NCI-H526 (cell line): Measurements from ENCODE around the gene DDX1.
"Not testable (repeated sequence)": the region's sequence is repeated elsewhere in the genome, so short reads cannot be mapped to it uniquely, and the experiment has no call there.

Experiments used
- DNase-seq, 2 experiments: peaks; one replicate each; lab custom pipeline; 2025; lab: John Stamatoyannopoulos, UW

DDX1 gene

GRCh38 chr2:15591692-15592463 is at the start of gene DDX1:
Gene DDX1, plus strand, starts transcription at chr2:15591868. Its CDS starts 66 bp downstream, at chr2:15591934.
- peak; percentile 100 for DNase-seq

GRCh38 chr2:15542269-15542668 is 49.4 kb upstream of the DDX1 start:
- not testable (repeated sequence) for DNase-seq

- DNase-seq = no peak
Measured at GRCh38 chr2:15543053-15543452, 48.6 kb upstream of the DDX1 start.

GRCh38 chr2:15543541-15543940 is 48.1 kb upstream of the DDX1 start:
- no peak for DNase-seq

- DNase-seq = no peak
Measured at GRCh38 chr2:15544227-15544626, 47.4 kb upstream of the DDX1 start.

GRCh38 chr2:15546297-15547098 is 45.2 kb upstream of the DDX1 start:
- DNase-seq = peak; percentile 99 to 100

GRCh38 chr2:15547115-15547876 is 44.4 kb upstream of the DDX1 start:
- DNase-seq = peak; percentile 100

GRCh38 chr2:15548974-15549373 is 42.7 kb upstream of the DDX1 start:
- DNase-seq = no peak

GRCh38 chr2:15553519-15553918 is 38.1 kb upstream of the DDX1 start:
- no peak for DNase-seq

- DNase-seq = no peak
Measured at GRCh38 chr2:15553951-15554350, 37.7 kb upstream of the DDX1 start.

GRCh38 chr2:15554525-15555218 is 37.0 kb upstream of the DDX1 start:
- no peak for DNase-seq

- no peak for DNase-seq
Measured at GRCh38 chr2:15555760-15556193, 35.9 kb upstream of the DDX1 start.

GRCh38 chr2:15556311-15556930 is 35.2 kb upstream of the DDX1 start:
- DNase-seq = no peak

- peak; percentile 100 for DNase-seq
Measured at GRCh38 chr2:15557887-15558311, 33.8 kb upstream of the DDX1 start.

- DNase-seq = peak; percentile 99
Measured at GRCh38 chr2:15559379-15560139, 32.1 kb upstream of the DDX1 start.

- peak; percentile 100 for DNase-seq
Measured at GRCh38 chr2:15560140-15560987, 31.3 kb upstream of the DDX1 start.

- peak; percentile 100 for DNase-seq
Measured at GRCh38 chr2:15560988-15561573, 30.6 kb upstream of the DDX1 start, which contains the start of gene NBAS. Gene NBAS, minus strand, starts transcription at chr2:15561334. Its CDS starts 30 bp downstream, at chr2:15561304.

- DNase-seq = peak; percentile 100
Measured at GRCh38 chr2:15561574-15562344, 29.9 kb upstream of the DDX1 start.
